ENCODE measurements around the gene NHP2.

Gene NHP2

GRCh38 chr5:178121391-178122276 lies 32.1 kb downstream of the NHP2 start:
- Histone ChIP-seq H3K4me3 (ENCODE audit: low read depth in 1 of 2, low read length in 1 of 2) (no peak overlapping the region), H3K9me3 (no peaks in the 10 kb centered on the region), H3K36me3 (no peaks in the 10 kb centered on the region), H3K4me1 (ENCODE audit: control insufficient read depth in 1 of 2, insufficient read depth in 1 of 2, low read depth in 1 of 2, low read length in 1 of 2) (peaks cover 5 to 17% of the 10 kb centered on the region in 2 experiments), H3K27me3 (peaks cover 53% of the 10 kb centered on the region), H3K27ac (no peak overlapping the region)
- no peak for TF ChIP-seq CTCF (IDR thresholded peaks at IDR 0.05)

DNA sequence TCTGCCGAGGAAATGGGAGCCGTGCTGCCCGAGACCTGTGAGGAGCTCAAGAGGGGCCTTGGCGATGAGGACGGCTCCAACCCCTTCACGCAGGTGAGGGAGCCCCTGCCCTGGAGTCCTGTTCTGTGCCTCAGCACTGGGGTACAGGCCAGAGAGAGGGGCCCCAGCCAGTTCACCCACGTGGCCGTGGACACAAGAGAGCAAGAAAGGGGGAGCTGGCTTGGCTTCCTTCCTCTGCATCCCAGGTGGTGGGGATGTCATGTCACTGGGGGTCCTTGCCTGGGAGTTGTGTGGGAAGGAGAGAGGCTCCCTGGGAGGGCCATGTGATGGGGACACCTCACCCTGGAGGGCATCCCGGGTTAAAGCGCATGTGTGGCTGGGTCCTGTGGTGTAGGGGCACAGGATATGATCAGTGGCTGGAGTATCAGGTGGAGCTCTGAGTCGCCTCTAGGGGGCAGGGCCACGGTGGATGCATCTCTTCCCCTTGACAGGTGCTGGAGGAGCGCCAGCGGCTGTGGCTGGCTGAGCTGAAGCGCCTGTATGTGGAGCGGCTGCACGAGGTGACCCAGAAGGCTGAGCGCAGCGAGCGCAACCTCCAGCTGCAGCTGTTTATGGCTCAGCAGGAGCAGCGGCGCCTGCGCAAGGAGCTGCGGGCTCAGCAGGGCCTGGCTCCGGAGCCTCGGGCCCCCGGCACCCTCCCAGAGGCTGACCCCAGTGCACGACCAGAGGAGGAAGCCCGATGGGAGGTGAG lies 32.9 kb downstream of the NHP2 start:
- Histone ChIP-seq H3K27me3 (peaks cover 61% of the 10 kb centered on the region), H3K4me3 (ENCODE audit: low read depth in 1 of 2, low read length in 1 of 2) (no peak overlapping the region), H3K4me1 (ENCODE audit: control insufficient read depth in 1 of 2, insufficient read depth in 1 of 2, low read depth in 1 of 2, low read length in 1 of 2) (peaks cover 5 to 16% of the 10 kb centered on the region in 2 experiments), H3K27ac (no peak overlapping the region), H3K36me3 (no peaks in the 10 kb centered on the region), H3K9me3 (no peaks in the 10 kb centered on the region)
- TF ChIP-seq CTCF (IDR thresholded peaks at IDR 0.05) = no peak

GRCh38 chr5:178119915-178120606 lies 33.6 kb downstream of the NHP2 start:
- H3K27ac ChIP-seq = no peak overlapping the region
- no peaks in the 10 kb centered on the region for H3K9me3 ChIP-seq
- peaks cover 5 to 11% of the 10 kb centered on the region in 2 experiments for H3K4me1 ChIP-seq (ENCODE audit: control insufficient read depth in 1 of 2, insufficient read depth in 1 of 2, low read depth in 1 of 2, low read length in 1 of 2)
- peaks cover 68% of the 10 kb centered on the region for H3K27me3 ChIP-seq
- H3K36me3 ChIP-seq = no peaks in the 10 kb centered on the region
- H3K4me3 ChIP-seq (ENCODE audit: low read depth in 1 of 2, low read length in 1 of 2) = no peak overlapping the region
- TF ChIP-seq CTCF (IDR thresholded peaks at IDR 0.05) = no peak

DNA sequence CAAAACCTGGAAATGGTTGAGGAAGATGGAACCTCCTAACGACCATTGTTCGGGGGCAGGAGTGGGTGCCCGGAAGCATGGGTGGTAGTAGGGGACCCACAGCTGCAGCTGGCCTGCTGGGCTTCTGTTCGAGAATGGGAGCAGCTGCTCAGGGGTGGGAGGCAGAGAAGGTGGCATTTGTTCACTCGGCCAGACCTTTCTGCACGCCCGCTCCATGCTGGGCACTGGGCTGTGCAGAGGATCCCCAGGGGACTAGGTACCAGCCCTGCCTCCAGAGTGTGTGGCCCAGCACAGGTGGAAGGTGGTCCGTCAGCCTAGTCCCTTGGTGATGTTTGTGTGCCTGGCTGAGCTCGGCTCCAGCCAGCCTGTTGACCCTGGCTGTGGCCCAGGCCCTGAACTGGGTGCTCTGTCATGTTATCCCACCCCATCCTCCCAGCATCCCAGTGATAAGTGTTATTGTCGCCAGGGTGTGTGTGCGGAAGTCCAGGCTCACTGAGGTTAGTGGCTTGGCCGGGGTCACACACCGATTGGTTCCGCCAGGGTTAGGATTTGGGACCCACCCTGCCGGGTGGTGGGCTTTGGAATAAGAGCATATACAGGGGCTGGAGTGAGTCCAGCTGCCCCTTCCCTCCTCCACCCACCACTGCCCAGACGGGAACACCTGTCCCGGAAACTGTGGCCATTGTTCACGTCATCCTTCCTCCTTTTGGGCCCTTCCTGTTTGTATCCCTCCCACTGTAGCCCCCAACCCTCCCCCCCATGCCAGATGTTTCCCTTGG lies 35.6 kb downstream of the NHP2 start:
- peaks cover 88% of the 10 kb centered on the region for H3K27me3 ChIP-seq
- no peaks in the 10 kb centered on the region for H3K36me3 ChIP-seq
- TF ChIP-seq CTCF (IDR thresholded peaks at IDR 0.05) = no peak
- H3K4me3 ChIP-seq (ENCODE audit: low read depth in 1 of 2, low read length in 1 of 2) = no peak overlapping the region
- no peak overlapping the region for H3K27ac ChIP-seq
- no peaks in the 10 kb centered on the region for H3K9me3 ChIP-seq
- peaks cover 11 to 24% of the 10 kb centered on the region in 2 experiments for H3K4me1 ChIP-seq (ENCODE audit: control insufficient read depth in 1 of 2, insufficient read depth in 1 of 2, low read depth in 1 of 2, low read length in 1 of 2)

All from neutrophil (primary cell).